Nephron progenitor cell (in vitro differentiated cells): ENCODE measurements around the gene PRCC.

Source experiments
- DNase-seq: peaks from one replicate; pipeline ENCODE4 v3.0.0; 2021
- H3K27ac Mint-ChIP-seq: 2 replicates; pipeline ENCODE4 v1.8.0; 2021; ENCODE audit warnings: mild to moderate bottlenecking, moderate library complexity, mixed read lengths
- H3K27me3 Mint-ChIP-seq: 2 replicates; pipeline ENCODE4 v1.8.0; 2021; ENCODE audit warnings: mild to moderate bottlenecking, low read depth, mixed read lengths; ENCODE audit not compliant: poor library complexity
- H3K36me3 Mint-ChIP-seq: 2 replicates; pipeline ENCODE4 v1.8.0; 2021; ENCODE audit warnings: low read depth, mixed read lengths
- H3K4me1 Mint-ChIP-seq: 2 replicates; pipeline ENCODE4 v1.8.0; 2021; ENCODE audit warnings: mixed read lengths
- H3K4me3 Mint-ChIP-seq: 2 replicates; pipeline ENCODE4 v1.8.0; 2021; ENCODE audit warnings: mild to moderate bottlenecking, moderate library complexity, mixed read lengths
- H3K9me3 Mint-ChIP-seq: 2 replicates; pipeline ENCODE4 v1.8.0; 2021; ENCODE audit warnings: mild to moderate bottlenecking, moderate library complexity, mixed read lengths
- TF ChIP-seq, protein P1 (sequence below): fragments of 200-600 bp; sonication (generic); IDR thresholded peaks from 2 replicates; pipeline ENCODE4 v1.5.0; 2021; ENCODE audit warnings: antibody characterized with exemption

PRCC gene

GRCh38 chr1:156772728-156773497, 5.6 kb downstream of the PRCC start:
- peaks cover 64% of the 10 kb centered on the region for H3K4me1 Mint-ChIP-seq
- H3K27me3 Mint-ChIP-seq: no peaks in the 10 kb centered on the region
- H3K9me3 Mint-ChIP-seq: no peaks in the 10 kb centered on the region
- DNase-seq: no peak
- TF ChIP-seq, protein P1, sequence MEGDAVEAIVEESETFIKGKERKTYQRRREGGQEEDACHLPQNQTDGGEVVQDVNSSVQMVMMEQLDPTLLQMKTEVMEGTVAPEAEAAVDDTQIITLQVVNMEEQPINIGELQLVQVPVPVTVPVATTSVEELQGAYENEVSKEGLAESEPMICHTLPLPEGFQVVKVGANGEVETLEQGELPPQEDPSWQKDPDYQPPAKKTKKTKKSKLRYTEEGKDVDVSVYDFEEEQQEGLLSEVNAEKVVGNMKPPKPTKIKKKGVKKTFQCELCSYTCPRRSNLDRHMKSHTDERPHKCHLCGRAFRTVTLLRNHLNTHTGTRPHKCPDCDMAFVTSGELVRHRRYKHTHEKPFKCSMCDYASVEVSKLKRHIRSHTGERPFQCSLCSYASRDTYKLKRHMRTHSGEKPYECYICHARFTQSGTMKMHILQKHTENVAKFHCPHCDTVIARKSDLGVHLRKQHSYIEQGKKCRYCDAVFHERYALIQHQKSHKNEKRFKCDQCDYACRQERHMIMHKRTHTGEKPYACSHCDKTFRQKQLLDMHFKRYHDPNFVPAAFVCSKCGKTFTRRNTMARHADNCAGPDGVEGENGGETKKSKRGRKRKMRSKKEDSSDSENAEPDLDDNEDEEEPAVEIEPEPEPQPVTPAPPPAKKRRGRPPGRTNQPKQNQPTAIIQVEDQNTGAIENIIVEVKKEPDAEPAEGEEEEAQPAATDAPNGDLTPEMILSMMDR: no peak
- peak overlapping the region; percentile 44 for H3K27ac Mint-ChIP-seq
- H3K36me3 Mint-ChIP-seq: peaks cover 39% of the 10 kb centered on the region
- no peak overlapping the region for H3K4me3 Mint-ChIP-seq

- Mint-ChIP-seq H3K36me3 (peaks cover 43% of the 10 kb centered on the region), H3K27ac (no peak overlapping the region), H3K4me1 (peaks cover 61% of the 10 kb centered on the region), H3K4me3 (no peak overlapping the region), H3K9me3 (no peaks in the 10 kb centered on the region), H3K27me3 (no peaks in the 10 kb centered on the region)
- DNase-seq: no peak
- TF ChIP-seq, protein P1: no peak
These were observed 6.3 kb downstream of the PRCC start for GRCh38 chr1:156773607-156774006.

DNA sequence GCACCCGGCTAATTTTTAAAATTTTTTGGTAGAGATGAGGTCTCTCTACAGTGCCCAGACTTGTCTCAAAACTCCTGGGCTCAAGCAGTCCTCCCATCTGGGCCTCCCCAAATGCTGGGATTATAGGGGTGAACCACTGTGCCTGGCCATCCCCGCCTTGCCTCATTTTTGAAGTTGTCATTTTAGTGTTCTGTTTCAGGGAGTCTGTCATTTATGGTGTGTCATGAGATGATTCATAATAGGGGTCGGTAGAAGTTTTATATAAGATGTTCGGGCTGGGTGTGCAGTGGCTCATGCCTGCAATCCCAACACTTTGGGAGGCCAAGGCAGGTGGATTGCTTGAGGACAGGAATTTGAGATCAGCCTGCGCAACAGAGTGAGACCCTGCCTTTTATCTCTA, 8.5 kb downstream of the PRCC start:
- TF ChIP-seq, protein P1: no peak
- H3K4me1 Mint-ChIP-seq: peaks cover 40% of the 10 kb centered on the region
- no peak for DNase-seq
- H3K36me3 Mint-ChIP-seq: peaks cover 32% of the 10 kb centered on the region
- peak overlapping the region; percentile 28 for H3K27ac Mint-ChIP-seq
- no peak overlapping the region for H3K4me3 Mint-ChIP-seq
- H3K27me3 Mint-ChIP-seq: no peaks in the 10 kb centered on the region
- no peaks in the 10 kb centered on the region for H3K9me3 Mint-ChIP-seq

GRCh38 chr1:156776942-156777341, 9.6 kb downstream of the PRCC start:
- no peaks in the 10 kb centered on the region for H3K27me3 Mint-ChIP-seq
- no peaks in the 10 kb centered on the region for H3K9me3 Mint-ChIP-seq
- H3K4me3 Mint-ChIP-seq: no peak overlapping the region
- DNase-seq: no peak
- H3K27ac Mint-ChIP-seq: peak overlapping the region; percentile 13
- peaks cover 34% of the 10 kb centered on the region for H3K36me3 Mint-ChIP-seq
- peaks cover 36% of the 10 kb centered on the region for H3K4me1 Mint-ChIP-seq
- TF ChIP-seq, protein P1: no peak

DNA sequence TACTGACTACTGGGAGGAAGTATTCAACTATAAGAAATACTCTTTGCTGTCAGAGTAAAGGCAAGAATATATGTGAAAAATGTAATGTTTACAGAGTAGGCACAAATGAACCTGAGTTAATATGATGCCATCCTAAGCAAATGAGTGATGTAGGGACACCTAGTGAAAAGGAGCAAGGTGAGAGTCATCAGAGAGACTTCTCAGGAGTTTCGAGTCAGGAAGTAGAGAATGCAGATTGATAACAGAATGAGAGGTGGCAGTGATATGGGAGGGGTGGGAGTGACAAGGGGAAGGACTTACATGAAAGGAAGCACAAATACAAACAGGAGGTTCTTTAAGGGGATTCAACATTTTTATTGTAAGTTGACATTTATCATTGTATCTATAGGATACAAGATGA, 10.2 kb downstream of the PRCC start:
- peak overlapping the region; percentile 13 for H3K27ac Mint-ChIP-seq
- H3K27me3 Mint-ChIP-seq: no peaks in the 10 kb centered on the region
- H3K36me3 Mint-ChIP-seq: peaks cover 39% of the 10 kb centered on the region
- TF ChIP-seq, protein P1: no peak
- H3K4me3 Mint-ChIP-seq: no peak overlapping the region
- DNase-seq: no peak
- H3K9me3 Mint-ChIP-seq: no peaks in the 10 kb centered on the region
- peaks cover 30% of the 10 kb centered on the region for H3K4me1 Mint-ChIP-seq
